ENCODE data around the gene PARD3.

The PARD3 gene

DNA sequence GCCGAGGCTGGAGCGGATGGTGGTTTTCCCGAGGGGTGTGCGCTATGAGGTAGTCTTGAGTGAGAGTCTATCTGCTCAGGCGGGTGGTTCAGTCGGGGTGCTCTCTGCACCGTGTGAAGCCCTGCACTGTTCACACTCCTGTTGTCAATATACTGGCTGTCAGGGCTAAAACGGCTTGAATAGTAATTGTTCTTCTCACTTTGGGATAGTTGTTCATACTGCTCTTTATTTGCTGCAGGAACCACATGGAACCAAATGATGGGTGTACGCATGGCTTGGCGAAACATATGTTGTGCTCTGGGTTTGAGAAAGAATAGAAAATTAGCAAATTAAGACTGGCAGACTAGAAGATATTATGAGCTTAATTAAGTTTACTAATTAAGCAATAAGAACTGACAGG, 432.5 kb downstream of the PARD3 start:
- no peaks in the 10 kb centered on the region for H3K27me3 ChIP-seq (replicated peaks; ENCODE audit: control insufficient read depth, insufficient read depth, low read length)
- H3K36me3 ChIP-seq (ENCODE audit: control insufficient read depth, insufficient read depth, low read length): no peaks in the 10 kb centered on the region
- no peak overlapping the region for H3K4me3 ChIP-seq (replicated peaks; ENCODE audit: low read depth, low read length)
- DNase-seq (ENCODE audit: extremely low read depth, insufficient read length): no peak
- TF ChIP-seq, protein P1, sequence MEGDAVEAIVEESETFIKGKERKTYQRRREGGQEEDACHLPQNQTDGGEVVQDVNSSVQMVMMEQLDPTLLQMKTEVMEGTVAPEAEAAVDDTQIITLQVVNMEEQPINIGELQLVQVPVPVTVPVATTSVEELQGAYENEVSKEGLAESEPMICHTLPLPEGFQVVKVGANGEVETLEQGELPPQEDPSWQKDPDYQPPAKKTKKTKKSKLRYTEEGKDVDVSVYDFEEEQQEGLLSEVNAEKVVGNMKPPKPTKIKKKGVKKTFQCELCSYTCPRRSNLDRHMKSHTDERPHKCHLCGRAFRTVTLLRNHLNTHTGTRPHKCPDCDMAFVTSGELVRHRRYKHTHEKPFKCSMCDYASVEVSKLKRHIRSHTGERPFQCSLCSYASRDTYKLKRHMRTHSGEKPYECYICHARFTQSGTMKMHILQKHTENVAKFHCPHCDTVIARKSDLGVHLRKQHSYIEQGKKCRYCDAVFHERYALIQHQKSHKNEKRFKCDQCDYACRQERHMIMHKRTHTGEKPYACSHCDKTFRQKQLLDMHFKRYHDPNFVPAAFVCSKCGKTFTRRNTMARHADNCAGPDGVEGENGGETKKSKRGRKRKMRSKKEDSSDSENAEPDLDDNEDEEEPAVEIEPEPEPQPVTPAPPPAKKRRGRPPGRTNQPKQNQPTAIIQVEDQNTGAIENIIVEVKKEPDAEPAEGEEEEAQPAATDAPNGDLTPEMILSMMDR (IDR thresholded peaks at IDR 0.05; ENCODE audit: insufficient read depth, low read length, poor library complexity, severe bottlenecking): no peak

DNA sequence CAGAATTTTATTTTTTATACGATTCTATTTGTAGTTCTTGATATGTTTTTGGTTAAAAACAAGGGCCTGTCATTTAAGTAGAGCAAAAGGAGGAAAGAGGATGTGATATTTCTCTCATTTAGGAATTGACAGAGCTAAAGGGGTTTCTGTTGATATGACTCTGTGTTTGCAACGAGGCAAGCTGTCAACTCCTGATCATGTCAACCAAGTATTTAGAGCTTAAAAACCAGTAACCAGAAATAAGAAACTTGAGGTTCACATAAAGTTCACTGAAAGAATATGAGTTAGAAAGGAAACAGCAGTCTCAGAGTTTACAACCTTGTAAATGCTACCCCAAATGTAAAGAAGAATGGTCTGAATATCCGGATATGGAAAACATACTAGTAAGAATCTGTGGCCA, 434.2 kb downstream of the PARD3 start:
- Histone ChIP-seq H3K36me3 (ENCODE audit: control insufficient read depth, insufficient read depth, low read length) (no peaks in the 10 kb centered on the region), H3K4me3 (replicated peaks; ENCODE audit: low read depth, low read length) (no peak overlapping the region), H3K27me3 (replicated peaks; ENCODE audit: control insufficient read depth, insufficient read depth, low read length) (no peaks in the 10 kb centered on the region)
- DNase-seq (ENCODE audit: extremely low read depth, insufficient read length): peak; percentile 22
- TF ChIP-seq, protein P1 (IDR thresholded peaks at IDR 0.05; ENCODE audit: insufficient read depth, low read length, poor library complexity, severe bottlenecking): no peak

DNA sequence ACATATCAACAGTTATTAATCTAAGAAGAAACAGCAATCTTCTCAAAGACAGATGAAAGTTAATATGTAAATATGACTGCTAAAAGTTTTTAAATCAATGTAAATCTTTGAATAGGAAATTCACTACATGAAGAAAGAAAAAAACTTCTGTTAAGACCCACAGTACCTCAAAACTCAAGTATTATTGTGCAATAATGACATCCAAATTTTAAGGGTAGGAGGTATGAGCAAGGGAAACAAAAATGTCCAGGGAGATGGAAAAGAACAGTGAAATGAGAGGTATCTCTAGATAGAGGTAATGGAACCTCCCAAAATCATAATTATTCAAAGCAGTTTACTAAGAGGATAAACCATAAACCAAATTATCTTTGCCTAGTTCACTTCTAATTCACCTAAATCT, 436.8 kb downstream of the PARD3 start:
- Histone ChIP-seq H3K4me3 (replicated peaks; ENCODE audit: low read depth, low read length) (no peak overlapping the region), H3K36me3 (ENCODE audit: control insufficient read depth, insufficient read depth, low read length) (no peaks in the 10 kb centered on the region), H3K27me3 (replicated peaks; ENCODE audit: control insufficient read depth, insufficient read depth, low read length) (no peaks in the 10 kb centered on the region)
- TF ChIP-seq, protein P1 (IDR thresholded peaks at IDR 0.05; ENCODE audit: insufficient read depth, low read length, poor library complexity, severe bottlenecking): no peak
- DNase-seq (ENCODE audit: extremely low read depth, insufficient read length): no peak

DNA sequence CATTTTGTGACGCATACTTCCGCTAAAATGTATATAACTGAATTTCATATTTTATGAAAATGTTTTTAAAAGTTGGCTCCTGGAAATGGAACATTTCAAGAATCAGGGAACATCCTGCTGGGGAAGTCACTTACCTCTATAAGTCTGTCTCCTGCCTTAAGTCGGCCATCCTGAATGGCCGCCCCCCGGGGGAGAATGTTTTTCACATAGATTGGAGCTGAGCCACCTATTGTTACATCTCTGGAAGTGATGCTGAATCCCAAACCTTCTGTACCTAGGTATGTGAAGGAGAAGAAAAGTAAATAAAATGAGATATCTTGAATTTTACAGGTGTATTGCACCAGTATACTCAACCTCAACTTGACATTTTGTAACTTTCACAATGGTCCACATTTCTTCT, 437.3 kb downstream of the PARD3 start:
- TF ChIP-seq, protein P1 (IDR thresholded peaks at IDR 0.05; ENCODE audit: insufficient read depth, low read length, poor library complexity, severe bottlenecking): no peak
- no peaks in the 10 kb centered on the region for H3K27me3 ChIP-seq (replicated peaks; ENCODE audit: control insufficient read depth, insufficient read depth, low read length)
- no peak for DNase-seq (ENCODE audit: extremely low read depth, insufficient read length)
- no peaks in the 10 kb centered on the region for H3K36me3 ChIP-seq (ENCODE audit: control insufficient read depth, insufficient read depth, low read length)
- H3K4me3 ChIP-seq (replicated peaks; ENCODE audit: low read depth, low read length): no peak overlapping the region

DNA sequence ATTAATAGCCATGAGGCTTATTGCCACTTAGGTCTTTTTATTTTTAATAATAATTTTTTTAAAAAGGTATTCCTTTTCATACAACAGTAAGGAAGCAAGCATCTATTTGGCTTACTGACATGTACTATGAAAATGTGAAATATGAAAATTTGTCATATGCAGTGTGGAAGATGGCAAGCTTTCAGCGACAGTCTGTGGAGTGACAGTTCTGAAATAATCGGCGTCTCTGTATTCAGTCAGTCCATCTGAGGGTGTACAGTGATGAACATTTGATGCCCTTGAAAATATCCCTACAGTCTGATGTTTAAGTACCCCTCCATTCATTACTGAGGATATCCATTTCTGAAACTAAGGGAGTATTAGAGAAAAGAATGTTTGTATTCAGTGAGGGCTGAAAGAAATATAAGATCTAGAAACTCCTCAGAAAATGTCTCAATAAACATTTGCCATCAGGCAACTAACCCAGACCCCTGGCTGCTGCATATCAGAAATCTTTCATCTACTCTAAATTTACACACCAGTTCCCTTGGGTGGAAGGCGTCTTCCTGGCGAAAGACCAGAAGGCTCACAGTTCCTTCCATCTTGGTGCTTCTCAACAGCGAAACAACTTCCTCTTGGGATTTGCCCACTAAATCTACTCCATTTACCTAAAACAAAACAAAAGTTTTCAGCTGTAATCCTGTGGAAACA, 440.6 kb downstream of the PARD3 start:
- Histone ChIP-seq H3K4me3 (replicated peaks; ENCODE audit: low read depth, low read length) (no peak overlapping the region), H3K36me3 (ENCODE audit: control insufficient read depth, insufficient read depth, low read length) (no peaks in the 10 kb centered on the region), H3K27me3 (replicated peaks; ENCODE audit: control insufficient read depth, insufficient read depth, low read length) (no peaks in the 10 kb centered on the region)
- no peak for DNase-seq (ENCODE audit: extremely low read depth, insufficient read length)
- TF ChIP-seq, protein P1 (IDR thresholded peaks at IDR 0.05; ENCODE audit: insufficient read depth, low read length, poor library complexity, severe bottlenecking): no peak

DNA sequence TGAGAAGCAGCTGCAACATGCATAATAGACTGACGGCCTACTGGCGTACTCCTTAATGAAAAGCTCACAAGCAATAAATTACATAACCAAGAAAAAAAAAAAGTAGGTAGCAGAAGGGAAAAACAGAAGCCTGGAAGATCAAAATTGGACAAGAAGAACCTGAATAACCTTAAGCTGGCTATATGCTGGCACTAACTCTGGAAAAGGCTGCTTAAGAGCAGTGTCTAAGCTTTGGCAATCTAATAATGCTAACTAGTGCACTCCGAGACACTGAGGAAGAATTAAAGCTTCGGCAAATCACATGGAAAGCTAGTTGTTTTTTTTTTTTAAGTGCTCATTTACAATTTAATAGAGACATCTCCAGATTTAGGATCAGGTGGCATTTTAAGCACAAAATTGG, 441.9 kb downstream of the PARD3 start:
- H3K36me3 ChIP-seq (ENCODE audit: control insufficient read depth, insufficient read depth, low read length): no peaks in the 10 kb centered on the region
- H3K27me3 ChIP-seq (replicated peaks; ENCODE audit: control insufficient read depth, insufficient read depth, low read length): no peaks in the 10 kb centered on the region
- no peak overlapping the region for H3K4me3 ChIP-seq (replicated peaks; ENCODE audit: low read depth, low read length)
- no peak for DNase-seq (ENCODE audit: extremely low read depth, insufficient read length)
- TF ChIP-seq, protein P1 (IDR thresholded peaks at IDR 0.05; ENCODE audit: insufficient read depth, low read length, poor library complexity, severe bottlenecking): no peak

Measured in GM06990 (cell line).